KOPT-K1 (cell line): Measurements from ENCODE around the gene GIMAP6.
"Not testable (repeated sequence)": the region's sequence is repeated elsewhere in the genome, so short reads cannot be mapped to it uniquely, and the experiment has no call there.

Experiments used
- H3K27ac ChIP-seq: fragments of 200-600 bp; sonication (generic); 2 replicates; pipeline ENCODE4 v1.5.1; 2016; ENCODE audit warnings: antibody characterized with exemption, mild to moderate bottlenecking, low read depth, low read length; ENCODE audit not compliant: poor library complexity, severe bottlenecking
- H3K36me3 ChIP-seq: fragments of 200-600 bp; sonication (generic); 2 replicates; pipeline ENCODE4 v1.5.1; 2017; ENCODE audit warnings: antibody characterized with exemption, mild to moderate bottlenecking, low read length, moderate library complexity; ENCODE audit not compliant: insufficient read depth
- H3K9me3 ChIP-seq: fragments of 200-600 bp; sonication (generic); 2 replicates; pipeline ENCODE4 v1.5.1; 2017; ENCODE audit warnings: antibody characterized with exemption, low read length, mild to moderate bottlenecking; ENCODE audit not compliant: insufficient read depth, poor library complexity, severe bottlenecking

Gene GIMAP6

DNA sequence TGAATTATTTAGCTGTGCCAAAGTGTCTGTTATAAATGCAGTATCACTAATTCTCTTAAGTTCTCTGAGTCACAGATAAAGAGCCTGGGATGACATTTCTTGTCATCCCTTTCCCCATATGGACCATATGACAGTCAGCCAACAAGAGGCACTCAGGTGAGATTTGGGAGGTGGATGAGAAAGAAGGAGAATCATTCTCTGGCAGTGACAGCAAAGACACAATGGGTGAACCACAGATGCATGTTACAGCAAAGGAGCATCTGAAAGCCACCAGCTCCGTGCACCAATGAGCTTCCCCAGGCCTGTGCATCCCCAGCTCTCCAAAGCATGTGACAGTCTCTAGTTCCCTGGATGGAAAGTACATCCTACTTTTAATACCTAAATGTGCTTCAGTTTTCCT is 10.8 kb downstream of the GIMAP6 start:
- Histone ChIP-seq H3K27ac (no peak overlapping the region), H3K9me3 (no peaks in the 10 kb centered on the region), H3K36me3 (peaks cover 28% of the 10 kb centered on the region)

DNA sequence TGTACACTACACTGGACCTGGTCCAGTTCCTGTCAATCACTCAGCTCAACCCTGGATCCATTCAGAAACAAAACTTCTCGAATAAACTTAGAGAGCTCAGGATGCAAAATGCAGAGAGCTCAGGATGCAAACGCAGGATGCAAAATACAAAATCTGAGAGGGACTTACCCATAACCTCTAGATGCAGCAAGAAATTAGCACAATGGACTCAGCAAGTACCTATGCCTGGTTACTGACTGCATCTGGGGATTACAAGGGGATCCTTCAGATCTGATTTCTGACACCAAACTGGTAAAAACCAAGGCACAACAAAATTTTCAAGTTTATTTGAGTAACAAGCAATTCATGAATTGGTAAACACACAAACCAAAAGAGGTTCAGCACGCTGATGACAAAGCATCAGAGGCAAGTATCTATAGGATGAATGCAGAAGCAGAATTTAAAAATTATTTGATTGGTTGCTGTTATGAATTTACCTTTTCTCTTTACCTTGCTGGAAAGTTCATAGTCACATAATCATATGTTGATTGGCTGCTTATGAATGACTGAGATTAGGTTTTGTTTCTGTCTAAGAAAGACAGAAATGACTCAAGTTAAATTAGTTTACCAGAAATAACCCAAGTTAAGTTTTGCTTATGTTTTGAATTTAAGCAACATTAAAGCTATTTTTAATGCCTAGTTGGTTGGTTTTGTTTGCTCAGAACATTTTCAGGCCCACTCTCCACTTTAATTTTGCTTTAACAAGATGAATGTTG is 11.4 kb downstream of the GIMAP6 start:
- Histone ChIP-seq H3K9me3 (no peaks in the 10 kb centered on the region), H3K27ac (no peak overlapping the region), H3K36me3 (peaks cover 23% of the 10 kb centered on the region)

DNA sequence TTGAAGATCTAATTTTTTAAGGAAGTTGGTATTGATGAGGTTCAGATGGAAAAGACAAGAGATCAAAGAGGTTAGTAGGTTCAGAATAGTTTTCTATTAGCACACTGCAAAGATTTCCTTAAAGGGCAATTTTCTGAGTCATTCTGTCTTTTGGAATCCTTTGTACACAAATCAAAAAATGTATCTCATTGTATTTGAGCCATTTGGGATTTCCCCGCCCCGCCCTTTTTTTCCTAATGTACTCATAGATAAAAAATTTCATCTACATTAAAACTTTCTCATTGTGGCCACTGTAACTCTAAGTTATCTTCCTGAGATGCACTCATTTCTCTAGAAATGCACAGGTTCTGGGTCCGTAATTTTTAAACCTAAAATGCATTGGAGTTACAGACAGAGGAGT is 12.1 kb downstream of the GIMAP6 start:
- H3K27ac ChIP-seq, result no peak overlapping the region
- H3K36me3 ChIP-seq, result peaks cover 15% of the 10 kb centered on the region
- no peaks in the 10 kb centered on the region for H3K9me3 ChIP-seq

DNA sequence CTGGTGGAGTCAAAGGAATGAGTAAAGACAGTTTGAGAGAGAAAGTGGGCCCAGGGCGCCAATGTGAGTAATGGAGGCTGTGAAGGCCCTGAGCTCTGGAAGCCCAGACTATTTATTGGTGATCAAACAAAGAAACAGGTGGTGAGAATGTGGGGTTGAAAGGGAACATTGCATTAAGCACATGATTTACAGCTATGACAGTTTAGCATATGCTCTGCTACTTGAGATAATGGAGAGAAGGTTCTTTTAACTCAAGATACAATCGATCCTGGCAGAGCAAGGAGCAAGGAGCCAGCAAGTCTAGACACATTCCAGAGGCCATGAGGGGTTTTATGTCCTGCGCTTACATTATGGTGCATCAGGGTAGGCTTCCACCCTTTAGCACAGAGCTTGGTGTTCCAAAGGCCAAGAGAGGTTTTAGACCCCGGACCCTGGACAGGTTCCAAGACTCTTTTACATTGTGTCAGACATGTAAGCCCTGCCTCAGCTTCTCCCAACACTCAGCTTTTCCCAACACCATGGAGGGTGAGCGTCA is 16.9 kb downstream of the GIMAP6 start:
- Histone ChIP-seq H3K27ac (peak overlapping the region; percentile 43), H3K9me3 (peaks cover 19% of the 10 kb centered on the region)
- not testable (repeated sequence) for H3K36me3 ChIP-seq

GRCh38 chr7:150614426-150614825 is 17.8 kb downstream of the GIMAP6 start:
- not testable (repeated sequence) for H3K36me3 ChIP-seq
- H3K27ac ChIP-seq, result peak overlapping the region; percentile 43
- H3K9me3 ChIP-seq, result peaks cover 19% of the 10 kb centered on the region

DNA sequence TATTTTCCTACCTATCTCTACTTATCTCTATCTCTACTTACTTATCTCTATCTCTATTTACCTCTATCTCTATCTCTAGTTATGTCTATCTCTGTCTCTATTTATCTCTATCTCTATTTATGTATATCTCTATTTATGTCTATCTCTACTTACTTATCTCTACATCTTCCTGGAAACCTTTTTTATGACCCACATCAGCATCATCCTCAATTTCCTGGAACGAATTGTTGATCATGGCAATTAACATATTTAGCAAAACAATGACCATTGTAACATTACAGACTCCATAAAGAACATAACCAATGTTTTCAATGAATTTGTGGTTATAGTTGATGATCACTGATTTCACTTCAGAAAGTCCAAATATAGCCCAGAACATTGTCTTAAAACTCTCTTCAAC is 18.3 kb downstream of the GIMAP6 start:
- H3K27ac ChIP-seq, result no peak overlapping the region
- H3K36me3 ChIP-seq, result no peaks in the 10 kb centered on the region
- peaks cover 19% of the 10 kb centered on the region for H3K9me3 ChIP-seq

DNA sequence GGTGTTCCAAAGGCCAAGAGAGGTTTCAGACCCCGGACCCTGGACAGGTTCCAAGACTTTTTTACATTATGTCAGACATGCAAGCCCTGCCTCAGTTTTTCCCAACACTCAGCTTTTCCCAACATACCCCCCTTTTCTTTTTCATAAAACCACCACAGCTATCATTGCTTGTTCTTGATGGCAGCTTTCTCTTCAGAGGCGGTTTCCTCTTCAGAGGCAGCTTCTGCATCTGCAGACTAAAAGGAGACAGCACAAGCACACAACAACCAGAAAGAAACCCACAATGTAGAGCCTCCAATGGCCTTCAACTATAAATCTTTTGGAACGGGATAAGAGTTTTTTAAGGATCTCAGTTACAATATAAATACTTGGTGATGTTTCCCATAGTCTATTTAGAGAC is 19.3 kb downstream of the GIMAP6 start:
- no peaks in the 10 kb centered on the region for H3K36me3 ChIP-seq
- peaks cover 19% of the 10 kb centered on the region for H3K9me3 ChIP-seq
- no peak overlapping the region for H3K27ac ChIP-seq

GRCh38 chr7:150610233-150610632 is 22.0 kb downstream of the GIMAP6 start:
- Histone ChIP-seq H3K27ac (no peak overlapping the region), H3K36me3 (no peaks in the 10 kb centered on the region), H3K9me3 (peaks cover 34% of the 10 kb centered on the region)

DNA sequence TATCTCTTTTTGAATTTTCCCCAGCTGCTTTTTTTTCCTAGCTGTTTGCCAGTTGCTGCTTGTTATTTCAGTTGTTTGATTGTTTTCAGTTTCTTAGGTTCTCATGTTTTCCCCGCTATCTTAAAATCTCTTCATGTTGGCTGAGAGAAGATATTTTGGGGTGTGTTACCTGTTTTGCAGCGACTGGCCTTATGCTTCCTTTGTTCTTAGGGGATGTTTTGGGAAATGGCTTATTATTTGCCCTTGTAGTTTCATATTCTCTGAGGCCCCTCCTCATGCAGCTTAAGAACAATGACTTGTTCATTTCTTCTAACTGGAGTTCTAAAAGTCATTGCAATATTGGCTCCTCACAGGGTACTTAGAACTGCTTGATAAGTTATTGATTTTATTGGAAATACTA is 28.6 kb downstream of the GIMAP6 start:
- peaks cover 50% of the 10 kb centered on the region for H3K9me3 ChIP-seq
- H3K36me3 ChIP-seq, H3K27ac ChIP-seq: not testable (repeated sequence)

DNA sequence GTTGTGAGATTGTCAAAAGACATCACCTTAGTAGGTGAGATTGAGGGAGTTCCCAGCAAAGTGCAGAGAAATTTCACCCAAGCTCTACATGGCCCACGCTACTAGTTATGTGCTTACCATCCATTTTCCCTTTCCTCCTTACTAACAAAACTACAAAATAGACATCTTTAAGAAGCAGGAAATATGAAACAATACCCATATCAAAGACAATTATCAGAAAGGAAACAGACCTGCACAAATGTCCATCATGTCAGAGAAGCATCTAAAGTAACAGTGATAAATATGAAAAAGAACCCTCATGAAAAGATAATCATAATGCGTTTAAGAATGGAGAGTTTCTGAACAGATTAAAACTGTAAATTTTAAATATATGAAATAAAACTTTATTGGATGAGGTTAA is 36.8 kb downstream of the GIMAP6 start:
- H3K36me3 ChIP-seq, result no peaks in the 10 kb centered on the region
- H3K9me3 ChIP-seq, result peaks cover 80% of the 10 kb centered on the region

DNA sequence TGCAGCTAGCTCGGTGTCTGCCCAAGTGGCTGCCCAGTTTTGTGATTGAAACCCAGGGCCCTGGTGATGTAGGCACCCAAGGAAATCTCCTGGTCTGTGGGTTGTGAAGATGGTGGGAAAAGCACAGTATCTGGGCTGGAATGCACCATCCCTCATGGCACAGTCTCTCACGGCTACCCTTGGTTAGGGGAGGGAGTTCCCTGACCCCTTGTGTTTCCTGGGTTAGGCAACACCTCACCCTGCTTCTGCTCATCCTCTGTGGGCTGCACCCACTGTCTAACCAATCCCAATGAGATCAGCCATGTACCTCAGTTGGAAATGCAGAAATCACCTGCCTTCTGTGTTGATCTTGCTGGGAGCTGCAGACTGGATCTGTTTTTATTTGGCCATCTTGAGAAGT is 37.4 kb downstream of the GIMAP6 start:
- H3K27ac ChIP-seq, result no peak overlapping the region
- H3K9me3 ChIP-seq, result peaks cover 78% of the 10 kb centered on the region
- no peaks in the 10 kb centered on the region for H3K36me3 ChIP-seq

More for the DNA sequence above, 36.8 kb downstream of the GIMAP6 start:
- H3K27ac ChIP-seq, result no peak overlapping the region

DNA sequence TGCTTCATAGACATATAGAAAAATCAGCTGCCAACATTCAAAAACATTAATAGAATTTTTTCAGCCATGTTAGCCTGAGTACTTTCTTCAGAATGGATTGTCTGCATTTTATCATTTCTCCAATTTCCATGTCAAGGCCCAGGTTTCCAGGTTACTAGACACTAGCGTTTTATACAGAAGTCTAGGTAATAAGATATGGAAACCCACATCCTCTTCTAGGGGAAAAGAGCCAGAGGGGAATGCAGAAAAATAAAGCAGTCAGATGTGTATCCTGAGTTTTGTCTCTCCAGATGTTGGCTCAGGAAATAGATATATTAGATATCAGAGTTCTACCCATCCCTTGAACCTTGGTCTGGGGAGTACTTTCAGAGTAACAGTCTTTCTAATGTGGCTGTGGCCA is 44.6 kb downstream of the GIMAP6 start:
- peaks cover 24% of the 10 kb centered on the region for H3K9me3 ChIP-seq
- H3K36me3 ChIP-seq, result no peaks in the 10 kb centered on the region
- no peak overlapping the region for H3K27ac ChIP-seq

DNA sequence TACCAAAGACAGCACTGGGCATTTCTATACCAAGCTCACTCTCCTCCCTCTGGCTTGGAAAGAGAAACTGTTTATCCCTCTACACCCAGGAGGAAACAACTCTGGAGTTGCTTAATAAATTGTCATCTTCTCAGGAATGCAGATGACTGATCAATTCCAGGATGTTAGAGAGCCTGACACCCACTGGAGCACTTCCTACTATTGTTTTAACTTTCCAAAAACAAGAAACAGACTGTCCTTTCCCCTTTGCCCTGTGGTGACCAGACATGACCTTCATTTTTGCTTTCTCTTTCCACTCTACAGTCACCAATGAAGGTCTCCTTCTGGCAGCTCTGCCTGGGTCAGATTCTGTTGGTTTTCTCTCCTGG is 45.4 kb downstream of the GIMAP6 start:
- peak overlapping the region; percentile 41 for H3K27ac ChIP-seq
- H3K36me3 ChIP-seq, result no peaks in the 10 kb centered on the region
- H3K9me3 ChIP-seq, result peaks cover 24% of the 10 kb centered on the region

- no peaks in the 10 kb centered on the region for H3K36me3 ChIP-seq
- peak overlapping the region; percentile 41 for H3K27ac ChIP-seq
- peaks cover 24% of the 10 kb centered on the region for H3K9me3 ChIP-seq
Measured at GRCh38 chr7:150586068-150586784, 46.0 kb downstream of the GIMAP6 start.

- Histone ChIP-seq H3K9me3 (peaks cover 33% of the 10 kb centered on the region), H3K36me3 (no peaks in the 10 kb centered on the region; the same call in 1 of the 2 replicates)
Measured at GRCh38 chr7:150585199-150585598, 47.0 kb downstream of the GIMAP6 start.

More at GRCh38 chr7:150585199-150585598, 47.0 kb downstream of the GIMAP6 start:
- no peak overlapping the region for H3K27ac ChIP-seq
